ENCODE measurements around the gene TTC21B. TPM values are rescaled to one million over a fixed set of nuclear protein-coding genes. Genes with fewer than 3 reads are reported as not detected.

Gene TTC21B
- total and polyA plus RNA-seq, 2 of the 8 experiments (the other 6 are each of a cell fraction or from before 2014, with no cell fraction given): 6.9 to 20.8 TPM

GRCh38 chr2:165864296-165864695, 89.3 kb downstream of the TTC21B start (continued):
- TF ChIP-seq, protein P1, sequence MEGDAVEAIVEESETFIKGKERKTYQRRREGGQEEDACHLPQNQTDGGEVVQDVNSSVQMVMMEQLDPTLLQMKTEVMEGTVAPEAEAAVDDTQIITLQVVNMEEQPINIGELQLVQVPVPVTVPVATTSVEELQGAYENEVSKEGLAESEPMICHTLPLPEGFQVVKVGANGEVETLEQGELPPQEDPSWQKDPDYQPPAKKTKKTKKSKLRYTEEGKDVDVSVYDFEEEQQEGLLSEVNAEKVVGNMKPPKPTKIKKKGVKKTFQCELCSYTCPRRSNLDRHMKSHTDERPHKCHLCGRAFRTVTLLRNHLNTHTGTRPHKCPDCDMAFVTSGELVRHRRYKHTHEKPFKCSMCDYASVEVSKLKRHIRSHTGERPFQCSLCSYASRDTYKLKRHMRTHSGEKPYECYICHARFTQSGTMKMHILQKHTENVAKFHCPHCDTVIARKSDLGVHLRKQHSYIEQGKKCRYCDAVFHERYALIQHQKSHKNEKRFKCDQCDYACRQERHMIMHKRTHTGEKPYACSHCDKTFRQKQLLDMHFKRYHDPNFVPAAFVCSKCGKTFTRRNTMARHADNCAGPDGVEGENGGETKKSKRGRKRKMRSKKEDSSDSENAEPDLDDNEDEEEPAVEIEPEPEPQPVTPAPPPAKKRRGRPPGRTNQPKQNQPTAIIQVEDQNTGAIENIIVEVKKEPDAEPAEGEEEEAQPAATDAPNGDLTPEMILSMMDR (IDR thresholded peaks at IDR 0.05; ENCODE audit: control extremely low read depth in 1 of 3, insufficient read depth in 1 of 3, low read depth in 1 of 3, low read length in 3 of 3): no peak
- TF ChIP-seq SP2 (IDR thresholded peaks at IDR 0.05; ENCODE audit: low read length): no peak
